Measurements from ENCODE around the gene ARHGEF17.

- TF ChIP-seq POLR2A (IDR thresholded peaks at IDR 0.05): no peak
- TF ChIP-seq, protein P1, sequence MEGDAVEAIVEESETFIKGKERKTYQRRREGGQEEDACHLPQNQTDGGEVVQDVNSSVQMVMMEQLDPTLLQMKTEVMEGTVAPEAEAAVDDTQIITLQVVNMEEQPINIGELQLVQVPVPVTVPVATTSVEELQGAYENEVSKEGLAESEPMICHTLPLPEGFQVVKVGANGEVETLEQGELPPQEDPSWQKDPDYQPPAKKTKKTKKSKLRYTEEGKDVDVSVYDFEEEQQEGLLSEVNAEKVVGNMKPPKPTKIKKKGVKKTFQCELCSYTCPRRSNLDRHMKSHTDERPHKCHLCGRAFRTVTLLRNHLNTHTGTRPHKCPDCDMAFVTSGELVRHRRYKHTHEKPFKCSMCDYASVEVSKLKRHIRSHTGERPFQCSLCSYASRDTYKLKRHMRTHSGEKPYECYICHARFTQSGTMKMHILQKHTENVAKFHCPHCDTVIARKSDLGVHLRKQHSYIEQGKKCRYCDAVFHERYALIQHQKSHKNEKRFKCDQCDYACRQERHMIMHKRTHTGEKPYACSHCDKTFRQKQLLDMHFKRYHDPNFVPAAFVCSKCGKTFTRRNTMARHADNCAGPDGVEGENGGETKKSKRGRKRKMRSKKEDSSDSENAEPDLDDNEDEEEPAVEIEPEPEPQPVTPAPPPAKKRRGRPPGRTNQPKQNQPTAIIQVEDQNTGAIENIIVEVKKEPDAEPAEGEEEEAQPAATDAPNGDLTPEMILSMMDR (IDR thresholded peaks at IDR 0.05): no peak
Measured at GRCh38 chr11:73266646-73267020, 41.4 kb upstream of the ARHGEF17 start.

Measured in testis (tissue), 2 donors.